Activated CD8-positive, alpha-beta T cell treated with anti-CD3 and anti-CD28 coated beads for 36 hours (primary cell): ENCODE data around the gene GTF3C1. TPM values are rescaled to one million over a fixed set of nuclear protein-coding genes. Genes with fewer than 3 reads are reported as not detected.

Experiments used
- ATAC-seq: fragments of 200-7000 bp; cut with Tn5 transposase; one replicate; pipeline ENCODE4 v1.10.0; 2021; ENCODE audit warnings: mild to moderate bottlenecking, moderate library complexity
- CTCF ChIA-PET: fragments of 350-600 bp; sonication (Branson Sonifier 250); formaldehyde crosslinking; loops from one replicate; lab custom pipeline; 2021; ENCODE audit warnings: antibody characterized with exemption; lab: Charles Lee
- POLR2A ChIA-PET: fragments of 350-600 bp; sonication (Branson Sonifier 250); formaldehyde crosslinking; loops from one replicate; lab custom pipeline; 2021; ENCODE audit warnings: antibody characterized with exemption; lab: Charles Lee
- DNase-seq: peaks from one replicate; pipeline ENCODE4 v3.0.0-alpha.2; 2020
- H3K27ac Mint-ChIP-seq: one replicate; pipeline ENCODE4 v1.8.0; 2021; ENCODE audit warnings: mild to moderate bottlenecking, mixed read lengths
- H3K27me3 Mint-ChIP-seq: one replicate; pipeline ENCODE4 v1.8.0; 2021; ENCODE audit warnings: mixed read lengths
- H3K36me3 Mint-ChIP-seq: one replicate; pipeline ENCODE4 v1.8.0; 2021; ENCODE audit warnings: low read depth, mixed read lengths
- H3K4me1 Mint-ChIP-seq: one replicate; pipeline ENCODE4 v1.8.0; 2021; ENCODE audit warnings: low read depth, mixed read lengths
- H3K4me3 Mint-ChIP-seq: one replicate; pipeline ENCODE4 v1.8.0; 2021; ENCODE audit warnings: mild to moderate bottlenecking, moderate library complexity, mixed read lengths
- H3K9me3 Mint-ChIP-seq: one replicate; pipeline ENCODE4 v1.8.0; 2021; ENCODE audit warnings: mixed read lengths
- intact Hi-C: fragments of 100-400 bp; cut with micrococcal nuclease; formaldehyde crosslinking; loops from one replicate; pipeline ENCODE4 v1.10.0; 2022
- total RNA-seq, 2 experiments: library from RNA; stranded (reverse); gene quantifications; one replicate each; pipeline ENCODE4 v1.2.3, GENCODE V29; 2021
- TF ChIP-seq, protein P1 (sequence below): fragments of 200-600 bp; IDR thresholded peaks from one replicate; pipeline ENCODE4 v1.8.0; 2022; ENCODE audit warnings: antibody characterized with exemption, mild to moderate bottlenecking

GTF3C1 gene
- total RNA-seq, 2 experiments from 2014 or later: 55.9 to 58.6 TPM

DNA sequence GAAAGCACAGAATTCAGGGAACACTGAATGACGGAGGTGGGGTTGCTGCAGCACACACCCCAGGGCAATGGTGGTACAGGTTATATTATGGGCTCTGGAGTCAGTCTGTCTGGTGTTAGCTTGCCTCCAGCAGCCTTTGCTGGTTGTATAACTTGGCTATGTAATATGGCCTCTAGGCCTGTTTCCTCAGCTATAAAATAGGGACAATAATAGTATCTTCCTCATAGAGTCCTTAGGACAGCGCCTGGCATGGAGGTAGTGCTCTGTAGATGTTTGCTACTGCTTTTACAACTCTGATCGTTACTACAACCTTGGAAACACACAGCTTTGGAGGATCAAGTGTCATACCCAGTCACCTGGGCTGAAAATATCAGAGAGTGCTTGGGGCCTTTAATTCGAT, 31.5 kb downstream of the GTF3C1 start:
- Mint-ChIP-seq H3K4me1 (no peaks in the 10 kb centered on the region), H3K27ac (no peak overlapping the region), H3K27me3 (no peaks in the 10 kb centered on the region), H3K36me3 (peaks cover 8% of the 10 kb centered on the region), H3K4me3 (no peak overlapping the region), H3K9me3 (no peaks in the 10 kb centered on the region)
- ATAC-seq: no peak
- DNase-seq: no peak
- intact Hi-C loops: no loop called here
- TF ChIP-seq, protein P1, sequence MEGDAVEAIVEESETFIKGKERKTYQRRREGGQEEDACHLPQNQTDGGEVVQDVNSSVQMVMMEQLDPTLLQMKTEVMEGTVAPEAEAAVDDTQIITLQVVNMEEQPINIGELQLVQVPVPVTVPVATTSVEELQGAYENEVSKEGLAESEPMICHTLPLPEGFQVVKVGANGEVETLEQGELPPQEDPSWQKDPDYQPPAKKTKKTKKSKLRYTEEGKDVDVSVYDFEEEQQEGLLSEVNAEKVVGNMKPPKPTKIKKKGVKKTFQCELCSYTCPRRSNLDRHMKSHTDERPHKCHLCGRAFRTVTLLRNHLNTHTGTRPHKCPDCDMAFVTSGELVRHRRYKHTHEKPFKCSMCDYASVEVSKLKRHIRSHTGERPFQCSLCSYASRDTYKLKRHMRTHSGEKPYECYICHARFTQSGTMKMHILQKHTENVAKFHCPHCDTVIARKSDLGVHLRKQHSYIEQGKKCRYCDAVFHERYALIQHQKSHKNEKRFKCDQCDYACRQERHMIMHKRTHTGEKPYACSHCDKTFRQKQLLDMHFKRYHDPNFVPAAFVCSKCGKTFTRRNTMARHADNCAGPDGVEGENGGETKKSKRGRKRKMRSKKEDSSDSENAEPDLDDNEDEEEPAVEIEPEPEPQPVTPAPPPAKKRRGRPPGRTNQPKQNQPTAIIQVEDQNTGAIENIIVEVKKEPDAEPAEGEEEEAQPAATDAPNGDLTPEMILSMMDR: no peak
- CTCF ChIA-PET: interaction anchor here (0.6 kb wide), 1 partner anchor 42 kb away, joined by 3 read pairs; no protein-coding TSS in a partner anchor
- POLR2A ChIA-PET: no interaction called here

DNA sequence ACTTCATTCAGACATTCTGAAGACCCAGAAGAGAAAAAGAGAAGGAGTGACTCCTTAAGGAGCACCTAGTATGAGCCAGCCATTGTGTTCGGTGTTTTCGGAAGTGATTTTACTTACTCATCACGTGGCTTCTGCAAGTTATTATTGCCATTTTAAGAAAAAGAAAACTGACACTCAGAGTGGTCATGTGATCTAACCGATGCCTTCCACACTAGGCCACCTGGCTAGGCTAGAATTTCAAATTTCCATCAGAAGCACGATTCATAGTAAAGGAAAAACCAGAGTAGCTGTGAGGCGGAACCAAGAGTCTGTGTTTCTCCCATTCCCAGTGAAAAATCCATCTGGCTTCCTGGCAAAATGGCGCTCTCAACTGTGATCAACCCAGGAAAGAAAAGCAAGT, 32.0 kb downstream of the GTF3C1 start:
- H3K4me3 Mint-ChIP-seq: no peak overlapping the region
- no peaks in the 10 kb centered on the region for H3K4me1 Mint-ChIP-seq
- peaks cover 8% of the 10 kb centered on the region for H3K36me3 Mint-ChIP-seq
- ATAC-seq (no peak), DNase-seq (no peak)
- TF ChIP-seq, protein P1: no peak
- H3K27ac Mint-ChIP-seq: no peak overlapping the region
- ChIA-PET POLR2A (no interaction called here), CTCF (interaction anchor here (0.6 kb wide), 1 partner anchor 41 kb away, joined by 3 read pairs; no protein-coding TSS in a partner anchor)
- no peaks in the 10 kb centered on the region for H3K9me3 Mint-ChIP-seq
- intact Hi-C loops: no loop called here
- H3K27me3 Mint-ChIP-seq: no peaks in the 10 kb centered on the region

DNA sequence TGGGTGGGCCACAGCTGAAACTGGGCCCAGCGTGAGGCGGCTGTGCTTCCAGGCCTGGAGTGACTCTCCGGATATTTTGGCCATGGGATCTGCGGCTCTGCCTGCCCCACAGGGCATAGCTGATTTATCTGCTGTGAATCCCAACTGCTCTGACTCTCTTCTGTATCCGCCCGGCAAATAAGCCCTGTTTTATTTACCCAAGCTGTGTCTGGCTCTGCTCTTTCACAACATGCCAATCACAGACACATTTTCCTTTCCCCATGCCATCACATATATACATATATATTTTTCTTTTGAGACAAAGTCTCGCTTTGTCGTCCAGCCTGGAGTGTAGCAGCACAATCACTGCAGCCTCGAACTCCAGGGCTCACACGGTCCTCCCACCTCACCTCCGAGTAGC, 33.3 kb downstream of the GTF3C1 start:
- no peak for DNase-seq
- no peak overlapping the region for H3K27ac Mint-ChIP-seq
- no peak for ATAC-seq
- H3K27me3 Mint-ChIP-seq: no peaks in the 10 kb centered on the region
- TF ChIP-seq, protein P1: no peak
- ChIA-PET POLR2A (no interaction called here), CTCF (interaction anchor here (0.6 to 2.5 kb wide), 7 partner anchors 9 to 33 kb away, joined by 3 to 12 read pairs (median 8); partner anchors contain the start of genes GTF3C1 and KATNIP)
- no peaks in the 10 kb centered on the region for H3K9me3 Mint-ChIP-seq
- H3K4me3 Mint-ChIP-seq: no peak overlapping the region
- intact Hi-C loops: no loop called here
- peaks cover 6% of the 10 kb centered on the region for H3K36me3 Mint-ChIP-seq
- H3K4me1 Mint-ChIP-seq: no peaks in the 10 kb centered on the region

DNA sequence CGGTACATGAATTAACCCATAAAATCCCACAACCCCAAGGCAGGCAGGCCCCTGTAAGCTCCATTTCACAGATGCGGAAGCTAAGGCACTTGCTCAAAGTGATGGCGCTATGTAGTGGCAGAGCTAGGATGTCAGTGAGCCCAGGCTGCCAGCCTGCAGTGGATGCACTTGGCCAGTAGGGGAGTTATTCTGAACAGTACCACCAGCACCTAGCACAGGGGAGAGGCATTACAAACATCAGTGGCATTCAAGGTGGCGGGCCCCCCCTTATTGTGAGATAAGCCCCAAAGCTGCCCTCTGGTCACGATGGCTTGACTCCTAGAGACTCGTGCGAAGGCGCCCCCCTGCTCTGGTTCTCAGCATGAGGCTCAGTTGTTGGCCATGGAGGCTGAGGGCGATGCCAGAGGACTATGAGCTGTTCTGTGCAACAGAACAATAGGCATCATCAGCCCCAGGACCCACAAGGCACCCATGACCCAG, 33.8 kb downstream of the GTF3C1 start:
- Mint-ChIP-seq H3K4me1 (no peaks in the 10 kb centered on the region), H3K27me3 (no peaks in the 10 kb centered on the region), H3K27ac (no peak overlapping the region), H3K4me3 (no peak overlapping the region), H3K9me3 (no peaks in the 10 kb centered on the region), H3K36me3 (peaks cover 7% of the 10 kb centered on the region)
- peak; percentile 49 for DNase-seq
- TF ChIP-seq, protein P1: peak; percentile 66
- POLR2A ChIA-PET: no interaction called here
- ATAC-seq: peak; percentile 82
- intact Hi-C loops: no loop called here
- CTCF ChIA-PET: interaction anchor here (0.6 to 2.5 kb wide), 8 partner anchors 11 to 109 kb away, joined by 3 to 12 read pairs (median 6); partner anchors contain the start of genes GTF3C1 and KATNIP

DNA sequence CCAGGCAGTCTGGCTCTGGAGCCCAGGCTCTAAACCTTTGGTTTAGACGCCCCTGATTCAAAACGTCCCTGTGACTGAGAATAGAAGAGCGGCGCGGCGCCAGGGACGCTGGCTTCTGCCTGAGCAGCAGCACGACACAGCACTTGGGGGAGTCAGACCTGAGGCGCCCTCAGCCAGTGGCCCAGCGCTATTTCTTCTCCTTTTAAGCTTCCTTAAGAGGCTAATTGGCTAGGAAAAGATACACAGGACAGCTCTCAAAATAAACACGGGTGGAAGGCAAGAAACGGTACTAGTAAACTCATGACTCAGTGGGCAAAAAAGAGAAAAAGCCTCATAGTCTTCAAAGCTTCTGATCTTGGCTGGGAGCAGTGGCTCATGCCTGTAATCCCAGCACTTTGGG, 34.9 kb downstream of the GTF3C1 start:
- DNase-seq: no peak
- Mint-ChIP-seq H3K9me3 (no peaks in the 10 kb centered on the region), H3K4me1 (no peaks in the 10 kb centered on the region), H3K4me3 (no peak overlapping the region), H3K27me3 (no peaks in the 10 kb centered on the region), H3K27ac (no peak overlapping the region), H3K36me3 (peaks cover 9% of the 10 kb centered on the region)
- POLR2A ChIA-PET: no interaction called here
- intact Hi-C loops: no loop called here
- TF ChIP-seq, protein P1: no peak
- ATAC-seq: no peak
- CTCF ChIA-PET: interaction anchor here (1.1 to 2.5 kb wide), 5 partner anchors 11 to 110 kb away, joined by 3 to 12 read pairs (median 11); partner anchors contain the start of genes GTF3C1 and KATNIP
